GM18867 (cell line): ENCODE results near the gene GMPPB.
"Not testable (repeated sequence)": the region's sequence is repeated elsewhere in the genome, so short reads cannot be mapped to it uniquely, and the experiment has no call there.

Experiments used
- ATAC-seq: cut with Tn5 transposase; IDR thresholded peaks from one replicate; pipeline ENCODE4 v1.9.1; 2021; ENCODE audit warnings: mild to moderate bottlenecking, moderate library complexity; ENCODE audit not compliant: unreplicated experiment

The GMPPB gene

GRCh38 chr3:49714728-49715550 is 8.8 kb downstream of the GMPPB start:
- ATAC-seq, result no peak

GRCh38 chr3:49713336-49714105 is 10.2 kb downstream of the GMPPB start:
- ATAC-seq, result no peak

- ATAC-seq, result no peak
Observed at GRCh38 chr3:49712631-49713317, 11.0 kb downstream of the GMPPB start.

GRCh38 chr3:49712166-49712565 is 11.6 kb downstream of the GMPPB start:
- ATAC-seq, result no peak

- ATAC-seq, result no peak
Observed at GRCh38 chr3:49711489-49711888, 12.3 kb downstream of the GMPPB start.

- no peak for ATAC-seq
Observed at GRCh38 chr3:49709852-49710251, 13.9 kb downstream of the GMPPB start.

GRCh38 chr3:49707113-49707480 is 16.7 kb downstream of the GMPPB start:
- ATAC-seq, result no peak

- ATAC-seq, result no peak
Observed at GRCh38 chr3:49706456-49707112, 17.2 kb downstream of the GMPPB start.

- ATAC-seq, result no peak
Observed at GRCh38 chr3:49705390-49705960, 18.3 kb downstream of the GMPPB start.

- ATAC-seq, result no peak
Observed at GRCh38 chr3:49704629-49705028, 19.1 kb downstream of the GMPPB start.

GRCh38 chr3:49703956-49704355 is 19.8 kb downstream of the GMPPB start:
- ATAC-seq, result no peak

- ATAC-seq, result peak; percentile 71
Observed at GRCh38 chr3:49703443-49703927, 20.3 kb downstream of the GMPPB start.

GRCh38 chr3:49702672-49703071 is 21.1 kb downstream of the GMPPB start:
- no peak for ATAC-seq

- ATAC-seq, result no peak
Observed at GRCh38 chr3:49701388-49702077, 22.2 kb downstream of the GMPPB start.

- ATAC-seq, result no peak
Observed at GRCh38 chr3:49700453-49701128, 23.2 kb downstream of the GMPPB start.

- ATAC-seq, result no peak
Observed at GRCh38 chr3:49700014-49700413, 23.7 kb downstream of the GMPPB start.

- no peak for ATAC-seq
Observed at GRCh38 chr3:49699281-49699979, 24.3 kb downstream of the GMPPB start.

- ATAC-seq, result not testable (repeated sequence)
Observed at GRCh38 chr3:49695350-49696015, 28.3 kb downstream of the GMPPB start.
